Measurements from ENCODE around the gene WDR35. TPM values are rescaled to one million over a fixed set of nuclear protein-coding genes. Genes with fewer than 3 reads are reported as not detected.

The WDR35 gene
- total RNA-seq, 1 donor from 2014 or later, result 8.7 TPM

GRCh38 chr2:19991895-19992294 is 2.0 kb upstream of the WDR35 start:
- no peaks in the 10 kb centered on the region for H3K36me3 ChIP-seq (ENCODE audit: control insufficient read depth, insufficient read depth, low read length)
- no peak for FAIRE-seq
- no peak for TF ChIP-seq CTCF (IDR thresholded peaks at IDR 0.05; ENCODE audit: insufficient read depth, low read length, severe bottlenecking)
- DNase-seq (ENCODE audit: low read depth), result no peak
- H3K27me3 ChIP-seq (ENCODE audit: control insufficient read depth, insufficient read depth, low read length), result no peaks in the 10 kb centered on the region
- no peak overlapping the region for H3K4me3 ChIP-seq (ENCODE audit: low read depth, low read length)

- FAIRE-seq, result no peak
Observed at GRCh38 chr2:19990416-19990728, 467 bp upstream of the WDR35 start.

GRCh38 chr2:19989342-19989666 is 601 bp downstream of the WDR35 start:
- DNase-seq (ENCODE audit: low read depth), result no peak
- no peak for FAIRE-seq
- no peaks in the 10 kb centered on the region for H3K27me3 ChIP-seq (ENCODE audit: control insufficient read depth, insufficient read depth, low read length)
- H3K4me3 ChIP-seq (ENCODE audit: low read depth, low read length), result peak overlapping the region; percentile 93
- no peak for TF ChIP-seq CTCF (IDR thresholded peaks at IDR 0.05; ENCODE audit: insufficient read depth, low read length, severe bottlenecking)
- H3K36me3 ChIP-seq (ENCODE audit: control insufficient read depth, insufficient read depth, low read length), result peaks cover 3% of the 10 kb centered on the region

More at GRCh38 chr2:19990416-19990728, 467 bp upstream of the WDR35 start:
- H3K27me3 ChIP-seq (ENCODE audit: control insufficient read depth, insufficient read depth, low read length), result no peaks in the 10 kb centered on the region
- H3K4me3 ChIP-seq (ENCODE audit: low read depth, low read length), result peak overlapping the region; percentile 93
- no peak for TF ChIP-seq CTCF (IDR thresholded peaks at IDR 0.05; ENCODE audit: insufficient read depth, low read length, severe bottlenecking)
- DNase-seq (ENCODE audit: low read depth), result no peak
- peaks cover 2% of the 10 kb centered on the region for H3K36me3 ChIP-seq (ENCODE audit: control insufficient read depth, insufficient read depth, low read length)

- TF ChIP-seq CTCF (IDR thresholded peaks at IDR 0.05; ENCODE audit: insufficient read depth, low read length, severe bottlenecking), result no peak
- no peaks in the 10 kb centered on the region for H3K27me3 ChIP-seq (ENCODE audit: control insufficient read depth, insufficient read depth, low read length)
- no peak overlapping the region for H3K4me3 ChIP-seq (ENCODE audit: low read depth, low read length)
- H3K36me3 ChIP-seq (ENCODE audit: control insufficient read depth, insufficient read depth, low read length), result peaks cover 3% of the 10 kb centered on the region
- DNase-seq (ENCODE audit: low read depth) (peak; percentile 48), FAIRE-seq (no peak)
Observed at GRCh38 chr2:19988600-19988999, 1.3 kb downstream of the WDR35 start.

GRCh38 chr2:19987936-19988335 is 2.0 kb downstream of the WDR35 start:
- TF ChIP-seq CTCF (IDR thresholded peaks at IDR 0.05; ENCODE audit: insufficient read depth, low read length, severe bottlenecking), result no peak
- no peak for FAIRE-seq
- Histone ChIP-seq H3K36me3 (ENCODE audit: control insufficient read depth, insufficient read depth, low read length) (peaks cover 3% of the 10 kb centered on the region), H3K27me3 (ENCODE audit: control insufficient read depth, insufficient read depth, low read length) (no peaks in the 10 kb centered on the region), H3K4me3 (ENCODE audit: low read depth, low read length) (no peak overlapping the region)
- no peak for DNase-seq (ENCODE audit: low read depth)

- TF ChIP-seq CTCF (IDR thresholded peaks at IDR 0.05; ENCODE audit: insufficient read depth, low read length, severe bottlenecking), result no peak
- DNase-seq (ENCODE audit: low read depth), result no peak
- Histone ChIP-seq H3K4me3 (ENCODE audit: low read depth, low read length) (no peak overlapping the region), H3K36me3 (ENCODE audit: control insufficient read depth, insufficient read depth, low read length) (peaks cover 3% of the 10 kb centered on the region), H3K27me3 (ENCODE audit: control insufficient read depth, insufficient read depth, low read length) (no peaks in the 10 kb centered on the region)
- FAIRE-seq, result no peak
Observed at GRCh38 chr2:19982268-19982667, 7.6 kb downstream of the WDR35 start.

All from bronchial epithelial cell (primary cell).